ENCODE results near the gene GYPB.
"Not testable (repeated sequence)": the region's sequence is repeated elsewhere in the genome, so short reads cannot be mapped to it uniquely, and the experiment has no call there.

Gene GYPB

GRCh38 chr4:144016057-144016605, 3.0 kb downstream of the GYPB start:
- FAIRE-seq; DNase-seq (ENCODE audit: insufficient read length, low spot score): not testable (repeated sequence)

- no peak for FAIRE-seq
- DNase-seq (ENCODE audit: insufficient read length, low spot score): no peak
Observed at GRCh38 chr4:144014808-144015207, 4.4 kb downstream of the GYPB start.

GRCh38 chr4:144008602-144009001, 10.6 kb downstream of the GYPB start:
- FAIRE-seq; DNase-seq (ENCODE audit: insufficient read length, low spot score): not testable (repeated sequence)

- not testable (repeated sequence) for FAIRE-seq; DNase-seq (ENCODE audit: insufficient read length, low spot score)
Observed at GRCh38 chr4:144007960-144008359, 11.2 kb downstream of the GYPB start.

- DNase-seq (ENCODE audit: insufficient read length, low spot score); FAIRE-seq: not testable (repeated sequence)
Observed at GRCh38 chr4:144006200-144006803, 12.9 kb downstream of the GYPB start.

- not testable (repeated sequence) for DNase-seq (ENCODE audit: insufficient read length, low spot score); FAIRE-seq
Observed at GRCh38 chr4:144005558-144005953, 13.6 kb downstream of the GYPB start.

- FAIRE-seq; DNase-seq (ENCODE audit: insufficient read length, low spot score): not testable (repeated sequence)
Observed at GRCh38 chr4:144004868-144005557, 14.2 kb downstream of the GYPB start.

GRCh38 chr4:144003890-144004265, 15.3 kb downstream of the GYPB start:
- not testable (repeated sequence) for DNase-seq (ENCODE audit: insufficient read length, low spot score); FAIRE-seq

- not testable (repeated sequence) for FAIRE-seq
Observed at GRCh38 chr4:144003205-144003889, 15.8 kb downstream of the GYPB start.

GRCh38 chr4:144000331-144000995, 18.7 kb downstream of the GYPB start:
- not testable (repeated sequence) for FAIRE-seq; DNase-seq (ENCODE audit: insufficient read length, low spot score)

More at GRCh38 chr4:144003205-144003889, 15.8 kb downstream of the GYPB start:
- DNase-seq (ENCODE audit: insufficient read length, low spot score): not testable (repeated sequence)

- DNase-seq (ENCODE audit: insufficient read length, low spot score); FAIRE-seq: not testable (repeated sequence)
Observed at GRCh38 chr4:143996193-143996592, 23.0 kb downstream of the GYPB start.

GRCh38 chr4:143991761-143992160, 27.4 kb downstream of the GYPB start:
- not testable (repeated sequence) for DNase-seq (ENCODE audit: insufficient read length, low spot score); FAIRE-seq

GRCh38 chr4:143990717-143991116, 28.5 kb downstream of the GYPB start:
- FAIRE-seq: not testable (repeated sequence)

GRCh38 chr4:143986180-143986579, 33.0 kb downstream of the GYPB start:
- DNase-seq (ENCODE audit: insufficient read length, low spot score): no peak
- no peak for FAIRE-seq

More at GRCh38 chr4:143990717-143991116, 28.5 kb downstream of the GYPB start:
- not testable (repeated sequence) for DNase-seq (ENCODE audit: insufficient read length, low spot score)

GRCh38 chr4:143980776-143981175, 38.4 kb downstream of the GYPB start:
- DNase-seq (ENCODE audit: insufficient read length, low spot score); FAIRE-seq: not testable (repeated sequence)

- DNase-seq (ENCODE audit: insufficient read length, low spot score); FAIRE-seq: not testable (repeated sequence)
Observed at GRCh38 chr4:143975527-143975926, 43.7 kb downstream of the GYPB start.

- DNase-seq (ENCODE audit: insufficient read length, low spot score); FAIRE-seq: not testable (repeated sequence)
Observed at GRCh38 chr4:143974021-143974420, 45.2 kb downstream of the GYPB start.

GRCh38 chr4:143961075-143961474, 58.1 kb downstream of the GYPB start:
- DNase-seq (ENCODE audit: insufficient read length, low spot score): no peak
- FAIRE-seq: no peak

GRCh38 chr4:143955306-143955705, 63.9 kb downstream of the GYPB start:
- not testable (repeated sequence) for DNase-seq (ENCODE audit: insufficient read length, low spot score); FAIRE-seq

- FAIRE-seq; DNase-seq (ENCODE audit: insufficient read length, low spot score): not testable (repeated sequence)
Observed at GRCh38 chr4:143951458-143951972, 67.7 kb downstream of the GYPB start.

Measured in HTR-8/SVneo (cell line).